Measurements from ENCODE around the gene HM13.
A peak's percentile ranks its signal among the peaks of the same experiment; 100 is the strongest.

GRCh38 chr20:31560094-31560745, 46.0 kb downstream of the HM13 start:
- TF ChIP-seq CTCF (IDR thresholded peaks at IDR 0.05) (peak; percentile 56 to 90 (median 76)), POLR2A (IDR thresholded peaks at IDR 0.05) (no peak), POLR2AphosphoS5 (IDR thresholded peaks at IDR 0.05) (no peak)

Data from prostate gland (tissue), 2 donors.